CD4-positive, alpha-beta T cell (primary cell): Measurements from ENCODE around the gene TOMM22. TPM values are rescaled to one million over a fixed set of nuclear protein-coding genes. Genes with fewer than 3 reads are reported as not detected.

Experiments
- ATAC-seq: fragments of 200-7000 bp; cut with Tn5 transposase; one replicate; pipeline ENCODE4 v1.10.0; 2022; ENCODE audit warnings: mild to moderate bottlenecking; ENCODE audit not compliant: poor library complexity
- CTCF ChIA-PET: fragments of 350-600 bp; sonication (Branson Sonifier 250); formaldehyde crosslinking; loops from one replicate; lab custom pipeline; 2021; ENCODE audit warnings: antibody characterized with exemption, inconsistent platforms; lab: Charles Lee
- POLR2A ChIA-PET: fragments of 350-600 bp; sonication (Branson Sonifier 250); formaldehyde crosslinking; loops from one replicate; lab custom pipeline; 2021; ENCODE audit warnings: antibody characterized with exemption, inconsistent platforms; lab: Charles Lee
- DNase-seq, 14 experiments: peaks; one replicate each; pipeline ENCODE4 v3.0.0-alpha.2; 2013 to 2020; ENCODE audit warnings: mixed read lengths in 2 of 14
- H3K27ac ChIP-seq, 2 donors: one replicate each; pipeline versions ENCODE4 v1.5.1 to v1.7.0; 2013; ENCODE audit warnings: low read length in 2 of 2, low read depth in 1 of 2, mild to moderate bottlenecking in 1 of 2
- H3K27me3 ChIP-seq, 2 experiments: 1 replicate in 1 of 2; 2 replicates in 1 of 2; pipeline versions ENCODE4 v1.6.1 to v1.7.0; 2013; ENCODE audit warnings: low read length in 2 of 2, control low read depth in 1 of 2, mild to moderate bottlenecking in 1 of 2, moderate library complexity in 1 of 2; ENCODE audit not compliant: insufficient read depth in 2 of 2, control insufficient read depth in 1 of 2
- H3K36me3 ChIP-seq: one replicate; pipeline ENCODE4 v1.6.1; 2013; ENCODE audit warnings: low read length, control low read depth; ENCODE audit not compliant: insufficient read depth
- H3K4me1 ChIP-seq: one replicate; pipeline ENCODE4 v1.6.1; 2013; ENCODE audit warnings: low read length, control low read depth; ENCODE audit not compliant: insufficient read depth
- H3K4me3 ChIP-seq: one replicate; pipeline ENCODE4 v1.5.1; 2013; ENCODE audit warnings: mild to moderate bottlenecking, low read length, moderate library complexity
- H3K9me3 ChIP-seq, 2 experiments: 1 replicate in 1 of 2; 2 replicates in 1 of 2; pipeline versions ENCODE4 v1.6.1 to v1.7.0; 2013; ENCODE audit warnings: low read length in 2 of 2, mild to moderate bottlenecking in 2 of 2, control low read depth in 1 of 2, moderate library complexity in 1 of 2; ENCODE audit not compliant: control insufficient read depth in 1 of 2, insufficient read depth in 1 of 2
- H3K27ac Mint-ChIP-seq: one replicate; pipeline ENCODE4 v1.8.0; 2020; ENCODE audit warnings: mixed read lengths
- H3K27me3 Mint-ChIP-seq: one replicate; pipeline ENCODE4 v1.8.0; 2021; ENCODE audit warnings: mixed read lengths
- H3K36me3 Mint-ChIP-seq: one replicate; pipeline ENCODE4 v1.8.0; 2021; ENCODE audit warnings: low read depth, mixed read lengths
- H3K4me1 Mint-ChIP-seq: one replicate; pipeline ENCODE4 v1.8.0; 2021; ENCODE audit warnings: low read depth, mixed read lengths
- H3K4me3 Mint-ChIP-seq: one replicate; pipeline ENCODE4 v1.8.0; 2020; ENCODE audit warnings: mild to moderate bottlenecking, mixed read lengths
- H3K9me3 Mint-ChIP-seq: one replicate; pipeline ENCODE4 v1.8.0; 2020; ENCODE audit warnings: mixed read lengths
- intact Hi-C, 2 experiments: fragments of 100-400 bp; cut with DNase I in 1 of 2; cut with micrococcal nuclease in 1 of 2; formaldehyde crosslinking; loops; one replicate each; pipeline versions ENCODE4 v1.15.1 to v1.9.0; 2023 to 2025; cut with DNase I, micrococcal nuclease
- polyA plus RNA-seq, 2 donors: library from polyadenylated mRNA; unstranded; fragments of 120-200 nt; gene quantifications; one replicate each; pipeline ENCODE4 v1.2.1, GENCODE V29; 2013
- total RNA-seq, 174 experiments: library from RNA in 2 of 174; stranded (reverse) in 2 of 174; gene quantifications; one replicate each; pipeline ENCODE4 v1.2.3 and lab custom pipeline; 2021 to 2026
- TF ChIP-seq, protein P1 (sequence below): fragments of 200-600 bp; IDR thresholded peaks from one replicate; pipeline ENCODE4 v1.8.0; 2022; ENCODE audit warnings: antibody characterized with exemption, mild to moderate bottlenecking

The TOMM22 gene
- total RNA-seq = 10 to 100 TPM; 53.7 to 54.8 TPM
- polyA plus RNA-seq (2013, experiment 1 of 2) = 38.9 TPM
- 48.9 TPM for polyA plus RNA-seq (2013, experiment 2 of 2)
- total RNA-seq (lab: John Stamatoyannopoulos, UW) = 28.7 to 223 (median 52.2) reads per million in 172 experiments

DNA sequence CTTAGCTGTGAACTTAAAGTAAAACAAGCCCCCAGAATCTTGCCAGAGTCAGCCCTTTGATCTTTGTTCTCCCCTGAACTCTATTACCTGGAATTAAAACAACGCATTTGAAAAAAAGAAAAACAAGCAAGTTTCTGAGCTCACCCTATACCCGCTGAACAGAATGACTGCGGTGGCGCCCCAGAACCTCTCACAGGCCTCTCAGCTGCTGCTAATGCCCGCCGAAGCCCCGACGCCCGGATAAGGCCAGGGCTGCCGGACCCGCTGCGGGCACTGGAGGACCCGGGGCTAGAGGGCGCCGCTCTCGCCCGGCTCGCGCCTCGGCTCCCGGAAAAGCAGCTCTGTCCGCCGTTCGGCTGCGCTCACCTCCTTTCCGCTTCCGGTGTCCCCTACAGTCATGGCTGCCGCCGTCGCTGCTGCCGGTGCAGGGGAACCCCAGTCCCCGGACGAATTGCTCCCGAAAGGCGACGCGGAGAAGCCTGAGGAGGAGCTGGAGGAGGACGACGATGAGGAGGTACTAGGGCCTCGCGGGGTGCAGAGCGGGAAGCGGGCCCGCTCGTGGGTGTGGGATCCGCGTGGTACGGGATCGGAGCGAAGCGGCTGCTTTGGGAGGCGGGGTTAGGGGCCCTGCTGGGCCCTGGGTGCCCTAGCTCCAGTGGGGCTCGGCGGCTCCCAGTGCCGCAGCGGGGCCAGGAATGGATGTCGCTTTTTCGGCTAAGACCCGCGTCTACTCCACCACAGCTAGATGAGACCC, at the start of gene TOMM22:
TSS of gene TOMM22 (plus strand) at position 376 of the 754 bp plus-strand sequence. CDS start at position 398, 22 bp downstream.
- H3K36me3 Mint-ChIP-seq = peaks cover 48% of the 10 kb centered on the region
- peak within 1 kb of the TSS; percentile 79 to 84 for H3K27ac ChIP-seq
- ATAC-seq = peak; percentile 88
- TF ChIP-seq, protein P1, sequence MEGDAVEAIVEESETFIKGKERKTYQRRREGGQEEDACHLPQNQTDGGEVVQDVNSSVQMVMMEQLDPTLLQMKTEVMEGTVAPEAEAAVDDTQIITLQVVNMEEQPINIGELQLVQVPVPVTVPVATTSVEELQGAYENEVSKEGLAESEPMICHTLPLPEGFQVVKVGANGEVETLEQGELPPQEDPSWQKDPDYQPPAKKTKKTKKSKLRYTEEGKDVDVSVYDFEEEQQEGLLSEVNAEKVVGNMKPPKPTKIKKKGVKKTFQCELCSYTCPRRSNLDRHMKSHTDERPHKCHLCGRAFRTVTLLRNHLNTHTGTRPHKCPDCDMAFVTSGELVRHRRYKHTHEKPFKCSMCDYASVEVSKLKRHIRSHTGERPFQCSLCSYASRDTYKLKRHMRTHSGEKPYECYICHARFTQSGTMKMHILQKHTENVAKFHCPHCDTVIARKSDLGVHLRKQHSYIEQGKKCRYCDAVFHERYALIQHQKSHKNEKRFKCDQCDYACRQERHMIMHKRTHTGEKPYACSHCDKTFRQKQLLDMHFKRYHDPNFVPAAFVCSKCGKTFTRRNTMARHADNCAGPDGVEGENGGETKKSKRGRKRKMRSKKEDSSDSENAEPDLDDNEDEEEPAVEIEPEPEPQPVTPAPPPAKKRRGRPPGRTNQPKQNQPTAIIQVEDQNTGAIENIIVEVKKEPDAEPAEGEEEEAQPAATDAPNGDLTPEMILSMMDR = peak; percentile 65
- peaks cover 24% of the 10 kb centered on the region for H3K4me1 Mint-ChIP-seq
- H3K27ac Mint-ChIP-seq = peak within 1 kb of the TSS; percentile 87
- intact Hi-C loops = loop anchor here (1.0 to 10.0 kb wide), 4 partner anchors 19 to 177 kb away; partner anchors contain the start of genes JOSD1 (in 2 of the 2), CBY1 (in 1 of the 2), DDX17 (in 1 of the 2) and FAM227A (in 1 of the 2)
- DNase-seq = peak; percentile 67 to 92 (median 80)
- CTCF ChIA-PET = interaction anchor here (0.5 to 5.2 kb wide), 25 partner anchors 9 to 1795 kb away, joined by 3 to 58 read pairs (median 4); partner anchors contain the start of genes CBY1, DMC1, FAM227A and GTPBP1
- H3K27me3 ChIP-seq = no peaks in the 10 kb centered on the region
- no peaks in the 10 kb centered on the region for H3K9me3 Mint-ChIP-seq
- H3K4me1 ChIP-seq = peaks cover 18% of the 10 kb centered on the region
- POLR2A ChIA-PET = interaction anchor here (0.6 to 4.2 kb wide), 22 partner anchors 8 to 718 kb away, joined by 3 to 66 read pairs (median 4); partner anchors contain the start of genes CBY1, FAM227A, GTPBP1 and JOSD1
- H3K4me3 ChIP-seq = peak within 1 kb of the TSS; percentile 98
- no peaks in the 10 kb centered on the region for H3K9me3 ChIP-seq
- peak within 1 kb of the TSS; percentile 98 for H3K4me3 Mint-ChIP-seq
- no peaks in the 10 kb centered on the region for H3K27me3 Mint-ChIP-seq
- peaks cover 33% of the 10 kb centered on the region for H3K36me3 ChIP-seq

DNA sequence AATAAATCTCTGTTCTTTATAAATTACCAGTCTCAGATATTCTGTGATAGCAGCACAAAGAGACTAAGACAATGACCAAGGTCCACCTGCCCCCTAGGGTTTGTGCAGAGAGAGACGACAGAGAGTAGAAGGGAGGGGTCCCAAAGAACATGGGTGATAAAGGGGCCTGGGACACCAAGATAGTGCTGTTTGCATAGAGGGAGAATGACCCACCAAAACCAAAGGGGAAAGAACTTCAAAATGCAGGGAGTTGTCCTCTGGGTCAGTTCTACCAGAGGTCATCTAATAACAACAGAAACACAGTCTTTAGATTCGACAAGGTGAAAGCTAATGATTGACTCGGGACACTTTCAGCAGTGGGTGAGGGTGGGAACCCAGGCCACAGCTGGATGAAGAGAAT, 49.2 kb upstream of the TOMM22 start:
- ChIA-PET CTCF (no interaction called here), POLR2A (no interaction called here)
- no peaks in the 10 kb centered on the region for H3K36me3 ChIP-seq
- Mint-ChIP-seq H3K9me3 (no peaks in the 10 kb centered on the region), H3K4me3 (no peak overlapping the region), H3K36me3 (no peaks in the 10 kb centered on the region), H3K4me1 (peaks cover 10% of the 10 kb centered on the region), H3K27ac (no peak overlapping the region), H3K27me3 (no peaks in the 10 kb centered on the region)
- H3K27me3 ChIP-seq = no peaks in the 10 kb centered on the region
- ATAC-seq (no peak), DNase-seq (no peak)
- no peaks in the 10 kb centered on the region for H3K4me1 ChIP-seq
- no peak overlapping the region for H3K27ac ChIP-seq
- TF ChIP-seq, protein P1 = no peak
- H3K4me3 ChIP-seq = no peak overlapping the region
- intact Hi-C loops = no loop called here
- H3K9me3 ChIP-seq = no peaks in the 10 kb centered on the region

DNA sequence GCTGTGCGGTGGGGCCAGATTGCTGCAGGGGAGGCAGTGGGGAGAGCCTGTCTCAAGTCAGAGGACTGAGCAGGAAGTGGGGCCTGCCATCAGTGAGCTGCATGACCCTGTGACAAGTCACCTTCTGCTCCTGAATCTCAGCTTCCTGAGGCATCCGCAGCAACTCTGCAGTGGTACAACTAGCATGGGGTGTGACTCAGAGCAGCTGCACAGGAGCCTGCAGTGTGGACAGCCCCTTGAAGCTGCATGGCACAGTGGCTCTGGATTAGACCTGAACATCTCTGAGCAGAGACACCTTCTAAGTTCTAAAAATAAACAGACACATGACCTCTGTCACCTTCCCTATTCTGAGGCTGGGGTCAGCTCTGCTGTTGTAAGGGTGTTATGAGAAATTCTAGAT, 43.5 kb upstream of the TOMM22 start:
- Mint-ChIP-seq H3K27me3 (peaks cover 12% of the 10 kb centered on the region), H3K4me3 (no peak overlapping the region), H3K9me3 (no peaks in the 10 kb centered on the region), H3K36me3 (no peaks in the 10 kb centered on the region), H3K4me1 (no peaks in the 10 kb centered on the region), H3K27ac (no peak overlapping the region)
- ATAC-seq (no peak), DNase-seq (no peak)
- H3K36me3 ChIP-seq = no peaks in the 10 kb centered on the region
- no peaks in the 10 kb centered on the region for H3K4me1 ChIP-seq
- H3K27me3 ChIP-seq = peaks cover 0 to 5% of the 10 kb centered on the region in 2 experiments
- no peak overlapping the region for H3K4me3 ChIP-seq
- ChIA-PET CTCF (interaction anchor here (1.2 kb wide), 1 partner anchor 38 kb away, joined by 3 read pairs; no protein-coding TSS in a partner anchor), POLR2A (no interaction called here)
- TF ChIP-seq, protein P1 = no peak
- H3K9me3 ChIP-seq = no peaks in the 10 kb centered on the region
- no peak overlapping the region for H3K27ac ChIP-seq
- intact Hi-C loops = no loop called here
